Activated CD4-positive, alpha-beta T cell treated with anti-CD3 and anti-CD28 coated beads for 48 hours (primary cell): ENCODE data around the gene KIAA0825.
"Not testable (repeated sequence)": the region's sequence is repeated elsewhere in the genome, so short reads cannot be mapped to it uniquely, and the experiment has no call there.

Source experiments
- DNase-seq: peaks from one replicate; pipeline ENCODE4 v3.0.0-alpha.2; 2020

Gene KIAA0825

DNA sequence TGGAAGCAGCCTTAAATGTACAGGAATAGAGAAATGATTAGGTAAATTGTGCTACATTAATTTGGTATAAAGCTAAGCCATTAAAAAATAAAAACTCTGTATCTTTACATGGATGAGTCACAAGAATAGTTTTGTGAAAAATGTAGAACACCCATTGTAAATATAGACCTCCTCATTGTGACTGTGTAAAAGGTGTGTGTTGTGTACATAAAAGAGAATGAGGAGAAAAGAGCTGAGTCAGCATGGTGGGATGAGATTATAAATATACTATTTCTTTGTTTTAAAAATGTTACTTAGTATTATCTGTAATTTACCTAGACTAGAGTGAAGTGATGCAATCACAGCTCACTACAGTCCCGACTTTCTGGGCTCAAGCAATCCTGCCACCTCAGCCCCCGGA is 250.5 kb downstream of the KIAA0825 start:
- DNase-seq: no peak

DNA sequence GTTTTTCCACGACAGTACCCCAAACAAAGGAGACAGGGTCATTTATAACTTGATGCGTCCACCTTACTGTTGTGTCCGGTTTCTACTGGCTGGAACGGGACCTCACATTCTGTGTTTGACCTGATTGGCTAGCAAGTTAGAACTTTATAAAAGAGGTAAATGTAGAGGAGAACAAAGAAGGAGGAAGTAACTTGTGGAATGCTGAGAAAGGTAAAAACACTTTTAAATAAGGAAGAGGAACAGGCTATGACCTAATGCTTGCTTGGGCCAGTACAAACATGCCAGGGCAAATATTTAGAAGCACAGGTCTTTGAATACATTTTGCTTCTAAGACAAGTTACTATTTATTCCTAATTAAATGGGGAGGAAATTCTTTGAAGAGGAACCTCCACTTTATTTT is 251.6 kb downstream of the KIAA0825 start:
- DNase-seq: no peak

DNA sequence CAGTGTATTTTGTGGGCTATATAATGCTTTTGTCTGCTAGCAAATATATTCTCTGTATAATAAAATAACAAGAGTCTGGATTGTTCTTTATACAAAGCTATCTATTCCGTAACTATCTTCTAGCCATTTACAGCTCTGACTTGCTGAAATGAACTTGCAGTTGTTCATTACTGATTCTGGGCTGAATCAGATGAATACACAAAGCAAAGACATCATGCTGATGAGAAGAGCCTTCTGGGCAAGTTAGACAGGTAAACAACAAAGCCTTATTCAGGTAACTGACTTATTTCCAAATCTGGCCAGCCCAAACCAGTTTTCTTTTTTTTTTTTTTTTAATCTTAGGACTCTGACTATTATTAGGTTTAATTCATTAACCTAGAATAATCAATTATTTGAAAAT is 255.5 kb downstream of the KIAA0825 start:
- no peak for DNase-seq

DNA sequence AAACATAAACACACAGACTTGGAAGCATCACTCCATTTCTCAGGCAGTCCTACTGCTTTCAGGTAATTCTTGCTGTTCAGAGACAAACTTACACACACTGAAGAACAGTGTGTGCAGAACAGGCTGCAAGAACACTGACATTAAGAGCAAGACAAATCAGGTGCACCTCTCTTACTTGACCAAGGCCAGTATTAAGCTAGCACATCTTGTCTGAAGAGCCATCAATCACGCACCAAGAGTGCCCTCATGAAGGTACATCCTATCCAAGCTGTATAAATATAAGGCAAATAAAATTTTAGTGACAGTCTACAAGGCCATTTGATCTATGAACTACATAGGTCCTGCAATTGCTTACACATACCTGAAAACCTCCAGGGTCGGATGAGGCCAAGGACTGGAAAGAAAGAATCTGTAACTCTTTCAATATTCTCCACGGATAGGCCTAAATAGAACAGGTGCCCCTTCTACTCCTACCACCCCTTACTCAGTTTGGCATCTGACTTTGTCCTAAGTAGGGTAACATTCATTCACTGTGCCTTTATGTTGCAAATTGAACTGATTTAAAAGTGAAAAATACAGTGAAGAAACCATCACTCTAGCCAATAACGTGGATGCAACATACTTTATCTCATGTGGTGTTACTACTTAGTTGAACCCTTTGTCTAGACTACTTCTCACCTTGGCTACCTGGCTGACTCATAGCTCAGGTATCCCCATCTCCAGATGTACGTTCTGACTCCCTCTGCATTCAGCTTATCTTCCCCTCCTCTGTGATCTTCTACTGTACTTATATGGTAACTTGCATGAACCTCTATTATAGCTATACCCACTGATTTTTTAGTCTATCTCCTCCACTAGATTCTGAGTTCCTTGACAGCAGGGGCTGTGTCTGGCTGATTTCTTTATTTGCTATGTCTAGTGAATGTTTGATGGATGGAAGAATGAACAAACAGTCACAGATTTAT is 256.3 kb downstream of the KIAA0825 start:
- DNase-seq: no peak

DNA sequence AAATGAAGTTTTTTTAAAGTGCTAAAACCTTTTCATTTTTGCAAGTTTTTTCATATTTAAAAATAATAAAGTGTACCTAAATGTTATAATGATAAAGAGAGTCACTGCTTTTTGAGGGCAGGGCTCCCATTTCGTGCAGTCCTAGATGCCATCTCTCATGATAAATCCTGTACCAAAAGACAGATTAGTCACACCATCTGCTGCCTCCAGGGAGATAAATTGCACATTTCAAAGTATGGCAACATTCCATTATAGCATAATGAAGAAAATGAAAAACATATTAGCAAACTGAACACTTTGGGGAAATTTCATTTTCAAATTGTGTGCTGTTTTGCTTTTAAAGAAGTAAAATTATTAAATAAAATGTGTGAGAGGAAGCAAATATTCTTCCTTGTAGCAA is 257.2 kb downstream of the KIAA0825 start:
- no peak for DNase-seq

DNA sequence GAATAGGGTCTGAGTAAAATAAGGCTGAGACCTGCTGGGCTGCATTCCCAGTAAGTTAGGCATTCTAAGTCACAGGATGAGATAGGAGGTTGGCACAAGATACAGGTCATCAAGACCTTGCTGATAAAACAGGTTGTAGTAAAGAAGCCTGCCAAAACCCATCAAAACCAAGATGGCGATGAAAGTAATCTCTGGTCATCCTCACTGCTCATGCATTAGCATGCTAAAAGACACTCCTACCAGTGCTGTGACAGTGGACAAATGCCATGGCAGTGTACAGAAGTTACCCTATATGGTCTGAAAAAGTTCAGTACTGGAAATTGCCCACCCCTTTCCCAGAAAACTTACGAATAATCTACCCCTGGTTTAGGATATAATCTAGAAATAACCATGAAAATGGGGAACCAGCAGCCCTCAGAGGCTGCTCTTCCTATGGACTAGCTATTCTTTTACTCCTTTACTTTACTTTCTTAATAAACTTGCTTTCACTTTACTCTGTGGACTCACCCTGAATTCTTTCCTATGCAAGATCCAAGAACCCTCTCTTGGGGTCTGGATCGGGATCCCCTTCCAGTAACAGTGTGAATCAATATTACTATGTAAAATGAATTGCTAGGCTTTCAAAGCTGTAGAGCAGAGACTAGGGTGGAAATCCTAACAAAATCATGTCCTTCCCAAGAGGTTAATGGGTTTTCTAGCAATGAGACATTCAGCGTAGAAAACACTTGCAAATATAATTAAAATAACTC is 257.8 kb downstream of the KIAA0825 start:
- no peak for DNase-seq

DNA sequence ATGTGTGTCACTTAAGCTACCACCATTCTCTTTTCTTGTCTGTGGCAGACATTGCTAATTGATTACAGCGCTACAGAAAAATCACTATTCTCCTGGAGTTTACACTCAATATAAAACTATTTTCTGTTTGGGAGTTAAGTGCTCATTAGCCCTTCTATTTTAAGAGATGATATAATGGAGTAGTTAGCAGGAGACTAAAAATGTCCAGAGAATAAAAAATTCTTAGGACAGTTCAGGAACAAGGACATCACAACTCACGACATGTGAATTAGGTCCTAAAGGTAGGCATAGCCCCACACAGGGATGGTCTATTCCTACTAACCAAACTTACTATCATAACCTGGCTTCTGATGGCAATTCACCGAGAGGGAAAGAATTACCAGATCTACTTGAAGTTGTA is 258.5 kb downstream of the KIAA0825 start:
- no peak for DNase-seq

DNA sequence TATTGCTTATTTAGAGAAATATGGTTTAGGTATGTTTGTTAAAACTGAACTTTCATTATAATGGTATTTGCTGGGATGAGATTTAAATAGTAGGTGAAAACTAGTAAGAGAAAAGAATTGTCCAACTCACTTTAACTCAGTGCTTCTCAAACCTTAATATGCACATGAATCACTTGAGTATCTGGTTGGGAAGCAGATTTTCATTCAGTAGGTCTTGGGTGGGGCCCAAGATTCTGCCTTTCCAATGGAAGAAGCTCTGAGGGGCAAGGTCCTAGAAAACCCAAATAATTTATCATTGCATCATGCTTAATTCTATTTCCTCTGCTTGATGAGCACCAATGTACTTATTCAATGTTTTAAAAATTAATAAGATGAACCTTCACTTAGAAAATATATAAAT is 262.6 kb downstream of the KIAA0825 start:
- DNase-seq: no peak

DNA sequence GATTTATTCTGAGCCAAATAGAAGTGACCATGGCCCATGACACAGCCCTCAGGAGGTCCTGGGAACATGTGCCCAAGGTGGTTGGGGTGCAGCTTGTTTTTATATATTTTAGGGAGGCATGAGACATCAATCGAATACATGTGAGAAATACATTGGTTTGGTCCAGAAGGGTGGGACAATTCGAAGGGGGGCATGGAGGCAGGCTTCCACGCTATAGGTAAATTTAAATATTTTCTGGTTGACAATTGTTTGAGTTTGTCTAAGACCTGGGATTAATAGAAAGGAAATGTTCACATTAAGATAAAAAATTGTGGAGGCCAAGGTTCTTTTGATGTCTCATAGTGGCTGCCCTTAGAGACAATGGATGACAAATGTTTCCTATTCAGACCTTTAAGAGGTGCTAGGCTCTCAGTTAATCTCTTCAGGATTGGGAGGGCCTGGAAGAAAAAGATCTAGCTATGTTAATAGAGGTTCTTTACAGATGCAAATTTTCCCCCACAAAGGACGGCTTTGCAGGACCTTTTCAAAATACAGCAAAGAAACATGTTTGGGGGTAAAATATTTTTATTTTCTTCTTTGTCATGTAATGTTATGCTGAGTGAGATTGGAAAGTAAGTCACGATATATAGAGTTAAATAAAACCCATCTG is 263.4 kb downstream of the KIAA0825 start:
- DNase-seq: not testable (repeated sequence)

DNA sequence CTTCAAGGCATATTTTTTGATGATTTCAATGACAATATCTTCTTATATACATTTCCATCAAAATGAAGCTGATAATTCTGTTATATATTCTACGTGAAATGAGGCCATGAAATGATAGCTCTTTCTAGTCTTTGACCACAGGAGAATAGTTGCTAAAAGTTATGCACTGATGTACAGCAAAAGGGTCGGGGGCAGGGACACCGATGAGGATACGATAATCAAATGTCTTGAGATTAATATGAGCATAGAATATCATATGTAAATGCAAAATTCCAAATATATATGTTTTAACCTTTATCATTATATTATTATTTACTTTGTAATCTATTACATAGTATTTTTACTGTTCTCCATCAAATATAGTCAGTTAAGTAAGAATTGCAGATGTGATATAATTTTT is 264.8 kb downstream of the KIAA0825 start:
- DNase-seq: no peak

DNA sequence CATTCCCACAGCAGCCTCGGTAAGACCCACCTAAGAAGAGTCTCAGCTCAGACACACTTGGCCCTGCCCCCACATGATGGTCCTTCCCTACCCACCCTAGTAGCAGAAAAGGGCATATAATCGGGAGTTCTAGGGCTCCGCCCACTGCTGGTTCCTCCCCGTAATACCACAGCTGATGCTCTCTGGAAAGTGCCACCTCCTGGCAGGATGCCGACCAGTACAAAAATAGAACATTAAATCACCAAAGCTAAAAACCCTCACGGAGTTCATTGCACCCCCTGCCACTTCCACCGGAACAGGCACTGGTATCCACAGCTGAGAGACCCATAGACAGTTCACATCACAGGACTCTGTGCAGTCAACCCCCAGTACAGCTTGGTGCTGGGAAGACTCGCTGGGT is 271.3 kb downstream of the KIAA0825 start:
- DNase-seq: no peak

DNA sequence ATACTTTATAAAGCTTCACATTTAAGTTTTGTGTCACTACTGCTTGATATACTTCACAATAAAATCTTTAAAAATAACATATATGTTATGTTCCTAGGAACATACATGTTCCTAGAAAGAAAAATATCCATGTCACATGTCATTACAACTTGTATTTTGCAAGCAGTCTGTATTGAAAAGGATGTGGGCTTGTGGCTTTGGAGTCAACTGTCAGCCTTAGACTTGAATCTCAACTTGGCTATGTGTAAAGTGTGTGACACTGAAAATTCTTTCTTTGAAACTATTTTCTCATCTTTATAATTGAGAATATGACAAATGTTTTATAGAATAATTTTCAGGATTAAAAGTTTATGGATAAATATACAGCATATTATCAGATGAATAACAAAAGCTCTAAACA is 273.1 kb downstream of the KIAA0825 start:
- no peak for DNase-seq

DNA sequence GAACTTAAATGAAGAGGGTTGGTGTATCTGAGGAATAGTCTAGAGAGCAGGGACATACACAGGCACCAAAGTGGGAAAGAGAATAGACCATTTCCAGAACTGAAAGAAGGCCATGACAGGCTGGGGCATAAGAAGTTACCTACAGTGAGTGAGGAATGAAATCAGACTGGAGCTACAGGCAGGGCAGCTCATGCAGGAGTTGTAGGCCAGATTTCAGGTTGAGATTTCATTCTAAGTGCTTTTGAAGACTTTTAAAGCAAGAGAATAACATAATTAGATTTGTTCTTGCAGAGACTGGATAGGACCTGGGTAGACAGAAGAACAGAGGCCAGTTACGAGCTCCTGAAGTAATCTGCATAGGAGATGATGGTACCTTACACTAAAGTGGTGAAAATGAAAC is 280.8 kb downstream of the KIAA0825 start:
- DNase-seq: no peak

DNA sequence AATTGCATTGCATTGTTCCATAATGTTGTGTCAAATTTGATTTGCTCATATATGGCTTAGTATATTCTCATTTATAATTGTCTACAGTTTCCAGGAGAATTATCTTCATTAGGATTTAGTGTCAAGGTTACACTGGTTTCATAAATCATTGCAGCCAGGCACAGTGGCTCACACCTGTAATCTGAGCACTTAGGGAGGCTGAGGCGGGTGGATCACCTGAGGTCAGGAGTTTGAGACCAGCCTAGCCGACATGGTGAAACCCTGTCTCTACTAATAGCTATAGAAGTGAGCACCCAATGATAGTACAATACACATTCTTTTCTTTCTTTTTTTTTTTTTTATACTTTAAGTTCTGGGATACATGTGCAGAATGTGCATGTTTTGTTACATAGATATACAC is 282.5 kb downstream of the KIAA0825 start:
- DNase-seq: no peak

DNA sequence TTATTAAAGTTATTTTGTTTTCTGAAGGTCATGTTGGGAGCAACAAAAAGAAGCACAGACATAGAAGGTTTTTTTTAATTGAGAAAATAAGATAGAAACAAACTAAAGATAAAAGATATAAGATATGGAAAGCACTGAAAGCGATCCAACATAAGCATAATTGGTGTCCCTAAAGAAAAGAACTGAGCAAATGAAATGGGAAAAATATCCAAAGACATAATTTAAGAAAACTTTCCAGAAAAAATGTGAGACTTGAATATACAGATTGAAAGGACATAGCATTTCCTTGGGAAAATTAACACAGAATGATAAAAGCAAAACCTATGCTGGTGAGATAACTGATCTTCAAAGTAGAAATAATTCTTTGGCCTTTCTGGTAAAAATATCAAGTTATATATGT is 289.3 kb downstream of the KIAA0825 start:
- DNase-seq: no peak

DNA sequence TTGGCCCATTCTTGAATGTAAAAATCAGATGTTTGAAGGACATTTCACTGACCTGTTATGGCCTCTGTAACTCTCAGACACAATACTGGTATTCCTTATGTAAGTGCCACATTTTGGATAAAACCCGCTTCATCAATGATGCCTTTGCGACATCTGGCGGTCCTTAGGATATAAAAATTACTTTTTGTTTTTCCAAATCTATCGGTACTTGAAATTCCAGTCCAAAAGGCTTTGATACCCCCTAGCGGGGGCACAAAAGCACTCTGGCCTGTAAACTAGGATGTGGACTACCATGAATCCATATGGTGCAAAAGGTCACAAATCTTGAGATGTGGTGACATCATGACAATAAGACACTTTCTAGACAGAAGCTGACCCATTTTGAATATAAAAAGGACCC is 291.8 kb downstream of the KIAA0825 start:
- DNase-seq: no peak

DNA sequence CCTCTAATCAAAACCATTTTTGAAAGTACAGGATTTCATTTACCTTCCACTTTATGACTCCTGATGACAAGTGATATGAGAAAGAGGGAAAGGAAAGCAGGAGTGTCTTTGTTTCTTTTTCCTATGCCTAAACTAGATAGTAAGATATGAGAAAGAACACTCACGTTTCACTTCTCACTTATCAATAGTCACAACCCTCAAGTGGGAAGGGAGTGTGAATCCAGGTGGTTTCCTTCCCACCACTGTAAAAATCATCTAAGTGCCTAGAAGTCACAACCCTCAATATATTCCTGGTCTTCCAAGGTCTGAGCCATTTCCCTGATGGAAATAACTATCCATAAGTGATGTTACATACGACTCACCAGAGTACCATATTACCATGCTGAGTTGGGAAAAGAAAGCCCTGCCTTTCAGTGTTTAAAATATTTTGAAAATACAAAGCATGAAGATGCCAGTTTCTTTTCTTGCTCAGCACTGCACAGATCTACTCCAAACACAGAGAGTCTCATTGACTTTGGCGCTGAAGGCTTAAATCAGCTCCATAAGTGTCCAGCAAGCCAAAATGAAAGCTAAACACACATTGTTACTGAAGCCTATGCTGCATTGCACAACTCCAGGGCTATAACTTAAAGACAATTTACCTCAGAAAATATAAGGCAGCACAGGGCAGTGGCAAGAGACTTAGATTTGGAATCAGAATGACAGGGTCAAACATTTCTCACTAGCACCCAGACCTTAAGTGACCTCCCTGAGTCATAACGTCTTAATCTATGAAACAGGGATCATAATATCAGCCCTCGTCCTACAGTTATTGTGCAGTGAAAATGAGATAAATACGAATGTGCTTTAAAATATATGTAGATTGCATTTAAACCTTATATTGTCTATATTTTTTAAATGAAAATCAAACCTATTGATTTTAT is 301.2 kb downstream of the KIAA0825 start:
- DNase-seq: no peak

DNA sequence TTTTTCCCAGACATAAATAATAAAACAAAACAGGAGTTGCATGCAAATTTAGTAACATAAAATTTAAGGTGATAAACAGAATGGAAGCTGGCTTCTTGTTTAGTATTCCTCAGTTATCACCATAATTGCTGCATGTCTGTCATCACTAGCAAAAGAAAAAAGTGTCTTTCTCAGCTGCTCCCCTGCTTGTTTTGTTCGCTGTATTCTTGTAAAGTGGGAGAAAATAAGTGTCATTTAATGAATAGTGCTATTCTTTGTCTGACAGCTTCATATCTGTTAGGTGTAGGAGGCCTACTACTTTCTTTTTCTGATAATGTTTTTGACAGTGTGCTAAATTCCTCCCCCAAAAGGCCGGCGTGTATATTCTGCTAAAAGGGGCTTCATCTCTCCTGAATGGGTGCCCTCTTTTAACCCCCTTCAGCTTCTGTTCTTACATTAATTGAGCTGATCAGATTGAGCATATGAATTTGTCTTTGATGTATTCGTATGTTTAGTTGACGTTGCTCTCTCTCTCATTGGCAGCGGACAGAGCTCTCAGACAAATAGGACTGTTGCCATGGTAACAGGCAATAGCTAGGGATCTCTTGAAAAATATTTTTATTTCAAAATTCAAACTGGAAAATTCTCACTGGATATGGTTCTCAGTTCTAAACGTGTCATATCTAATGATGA is 303.8 kb downstream of the KIAA0825 start:
- no peak for DNase-seq

DNA sequence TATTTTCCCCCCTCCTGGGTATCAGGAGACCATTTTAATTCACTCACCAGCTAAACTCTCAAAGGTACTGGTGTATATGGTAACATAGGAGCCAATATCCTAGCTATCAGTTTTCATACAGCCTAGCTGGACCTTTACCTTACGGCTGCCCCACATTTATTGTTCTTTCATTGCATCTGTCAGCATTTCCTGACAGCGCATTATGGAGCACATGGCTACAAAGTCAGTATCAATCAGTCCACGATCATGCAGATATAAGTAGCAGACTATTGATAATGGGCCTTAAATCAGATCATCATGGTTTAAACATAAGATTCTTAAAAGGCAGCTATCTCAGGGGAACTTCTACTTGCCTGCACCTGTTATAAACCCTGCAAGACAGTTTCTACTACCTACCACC is 304.7 kb downstream of the KIAA0825 start:
- no peak for DNase-seq

DNA sequence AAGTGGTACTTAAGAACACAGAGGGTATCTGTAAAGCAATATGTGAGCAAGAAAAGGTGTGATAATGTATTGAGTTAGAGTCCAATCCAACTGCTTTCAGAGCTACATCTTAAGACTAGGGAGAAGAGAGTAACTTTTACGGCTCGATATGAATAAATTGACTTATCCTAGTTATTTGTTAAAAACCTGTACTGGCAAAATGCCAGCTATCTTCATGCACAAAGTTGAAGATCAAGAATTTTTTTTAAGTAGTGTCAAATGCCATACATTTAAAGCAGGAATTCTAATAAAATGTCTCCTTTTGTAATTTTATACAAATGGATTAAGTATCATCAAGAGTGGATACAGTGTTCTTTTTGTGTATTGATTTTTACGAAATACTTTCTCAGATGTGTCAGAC is 305.2 kb downstream of the KIAA0825 start:
- no peak for DNase-seq

DNA sequence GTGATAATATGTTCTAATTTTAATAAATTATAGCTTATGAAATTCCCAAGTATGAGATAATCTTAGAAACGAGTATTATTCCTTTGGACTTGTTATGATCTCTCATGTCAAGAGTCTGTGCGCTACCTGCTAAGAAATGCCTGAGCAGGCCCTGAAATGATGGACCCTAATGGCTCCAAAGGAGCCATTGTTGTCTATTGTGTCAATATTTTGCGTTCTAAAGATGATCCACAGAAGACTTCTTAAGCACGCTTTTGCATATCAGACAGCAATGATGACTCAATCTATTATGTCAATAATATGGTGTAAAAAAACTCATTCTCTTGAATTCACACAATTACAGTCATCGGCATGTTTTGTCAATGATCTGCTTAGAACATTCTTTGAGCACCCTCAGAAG is 306.1 kb downstream of the KIAA0825 start:
- DNase-seq: no peak

DNA sequence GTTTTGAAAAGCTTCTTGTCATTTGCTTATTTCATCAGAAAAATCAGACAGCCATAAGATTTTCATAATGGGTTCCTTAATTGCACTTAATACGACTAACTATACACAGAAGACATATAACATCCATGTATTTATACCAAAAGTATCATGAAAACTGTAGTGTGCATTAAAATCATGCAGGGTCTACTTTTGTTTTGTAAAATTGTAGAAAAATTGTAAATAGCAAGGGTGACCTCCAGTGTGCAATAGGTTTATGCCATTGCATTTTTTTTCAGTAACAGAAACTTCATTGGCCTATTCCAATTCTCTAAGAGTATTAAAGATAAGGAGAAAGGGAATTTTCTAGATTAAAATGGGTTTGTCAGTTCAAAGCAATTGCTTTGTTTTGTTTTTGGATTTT is 307.6 kb downstream of the KIAA0825 start:
- no peak for DNase-seq
